ENCODE measurements around the gene OR1G1. TPM values are rescaled to one million over a fixed set of nuclear protein-coding genes. Genes with fewer than 3 reads are reported as not detected.

OR1G1 gene
- total and polyA plus RNA-seq, 8 donors: not detected

Other genes starting within 250 kb of the OR1G1 start
- not detected for gene OR1D5, start 63.9 kb downstream of the OR1G1 start, total RNA-seq
- not detected for gene OR1D5, start 63.9 kb downstream of the OR1G1 start, polyA plus RNA-seq
- not detected for gene OR1D2, start 23.1 kb downstream of the OR1G1 start, total RNA-seq
- gene OR1D2, start 23.1 kb downstream of the OR1G1 start, polyA plus RNA-seq: not detected
- not detected for gene OR1A2, start 70.0 kb upstream of the OR1G1 start, total RNA-seq
- not detected for gene OR1A2, start 70.0 kb upstream of the OR1G1 start, polyA plus RNA-seq
- not detected for gene OR1A1, start 80.1 kb upstream of the OR1G1 start, total RNA-seq
- gene OR1A1, start 80.1 kb upstream of the OR1G1 start, polyA plus RNA-seq: not detected
- not detected for gene OR3A1, start 170.8 kb upstream of the OR1G1 start, total RNA-seq
- not detected for gene OR3A1, start 170.8 kb upstream of the OR1G1 start, polyA plus RNA-seq

All from stomach (tissue), 8 donors.